GM12878 (cell line): ENCODE results near the gene TBC1D30. TPM values are rescaled to one million over a fixed set of nuclear protein-coding genes. Genes with fewer than 3 reads are reported as not detected.

ENCODE experiments used
- ATF7 ChIP-seq: fragments of 450-650 bp; IDR thresholded peaks from 2 replicates; pipeline ENCODE4 v1.6.1; 2016; ENCODE audit warnings: low read depth, mild to moderate bottlenecking
- BACH1 ChIP-seq: fragments of 450-650 bp; IDR thresholded peaks from 2 replicates; pipeline ENCODE4 v1.6.1; 2017; ENCODE audit warnings: mild to moderate bottlenecking, borderline replicate concordance
- BCL11A ChIP-seq: IDR thresholded peaks from 2 replicates; pipeline ENCODE4 v1.6.1; 2011; ENCODE audit warnings: low read depth, low read length
- BHLHE40 ChIP-seq, 2 experiments: fragments of 450-650 bp in 1 of 2; IDR thresholded peaks; 2 replicates each; pipeline ENCODE4 v1.6.1; 2011 to 2017; ENCODE audit warnings: low read depth in 2 of 2, borderline replicate concordance in 1 of 2, improper control_type of control experiment in 1 of 2, low read length in 1 of 2, mild to moderate bottlenecking in 1 of 2
- CREB1 ChIP-seq: IDR thresholded peaks from 2 replicates; pipeline ENCODE4 v1.6.1; 2012; ENCODE audit warnings: low read depth, mild to moderate bottlenecking, inconsistent platforms
- CUX1 ChIP-seq: IDR thresholded peaks from 2 replicates; pipeline ENCODE4 v1.6.1; 2012; ENCODE audit warnings: improper control_type of control experiment, low read depth, low read length; ENCODE audit not compliant: insufficient replicate concordance
- FOXM1 ChIP-seq: IDR thresholded peaks from 2 replicates; pipeline ENCODE4 v1.6.1; 2012; ENCODE audit warnings: low read depth, mild to moderate bottlenecking, inconsistent platforms, low read length, moderate library complexity
- HDGF ChIP-seq: fragments of 450-650 bp; IDR thresholded peaks from 2 replicates; pipeline ENCODE4 v1.6.1; 2016; ENCODE audit warnings: antibody characterized with exemption
- JUNB ChIP-seq: IDR thresholded peaks from 2 replicates; pipeline ENCODE4 v1.6.1; 2016; ENCODE audit warnings: antibody characterized with exemption, mild to moderate bottlenecking
- JUND ChIP-seq: IDR thresholded peaks from 2 replicates; pipeline ENCODE4 v1.6.1; 2012; ENCODE audit warnings: low read depth, mild to moderate bottlenecking, low read length, improper control_type of control experiment, moderate library complexity
- KLF5 ChIP-seq: fragments of 450-650 bp; IDR thresholded peaks from 2 replicates; pipeline ENCODE4 v1.6.1; 2014; ENCODE audit warnings: mild to moderate bottlenecking; ENCODE audit not compliant: partially characterized antibody
- MEF2A ChIP-seq: IDR thresholded peaks from 2 replicates; pipeline ENCODE4 v1.6.1; 2011; ENCODE audit warnings: low read depth, mild to moderate bottlenecking, low read length, moderate library complexity; ENCODE audit not compliant: insufficient read depth
- MTA3 ChIP-seq: IDR thresholded peaks from 2 replicates; pipeline ENCODE4 v1.6.1; 2012; ENCODE audit warnings: low read length, inconsistent platforms, borderline replicate concordance
- MXI1 ChIP-seq: fragments of 150-350 bp; IDR thresholded peaks from 2 replicates; pipeline ENCODE4 v1.6.1; 2011; ENCODE audit warnings: low read depth, mild to moderate bottlenecking, inconsistent platforms, low read length, improper control_type of control experiment
- NR2F1 ChIP-seq: fragments of 450-650 bp; conservative IDR thresholded peaks from 2 replicates; pipeline ENCODE4 v1.6.1; 2017; ENCODE audit warnings: mild to moderate bottlenecking
- PML ChIP-seq: IDR thresholded peaks from 2 replicates; pipeline ENCODE4 v1.6.1; 2012; ENCODE audit warnings: low read length, inconsistent platforms
- RAD51 ChIP-seq: fragments of 450-650 bp; IDR thresholded peaks from 2 replicates; pipeline ENCODE4 v1.6.1; 2016; ENCODE audit warnings: moderate library complexity, mild to moderate bottlenecking, inconsistent platforms
- SP1 ChIP-seq: IDR thresholded peaks from one replicate; pipeline ENCODE4 v1.6.1; 2011; ENCODE audit warnings: low read depth, low read length
- SPI1 ChIP-seq: IDR thresholded peaks from 2 replicates; pipeline ENCODE4 v1.6.1; 2011; ENCODE audit warnings: low read depth, mild to moderate bottlenecking, low read length, moderate library complexity, borderline replicate concordance; ENCODE audit not compliant: insufficient read depth
- TARDBP ChIP-seq: IDR thresholded peaks from 2 replicates; pipeline ENCODE4 v1.6.1; 2016; ENCODE audit warnings: borderline replicate concordance
- TBL1XR1 ChIP-seq: IDR thresholded peaks from 2 replicates; pipeline ENCODE4 v1.6.1; 2012; ENCODE audit warnings: low read depth, low read length, improper control_type of control experiment
- WRNIP1 ChIP-seq: IDR thresholded peaks from 2 replicates; pipeline ENCODE4 v1.6.1; 2011; ENCODE audit warnings: low read depth, low read length, improper control_type of control experiment, borderline replicate concordance
- ZNF207 ChIP-seq: fragments of 450-650 bp; IDR thresholded peaks from 2 replicates; pipeline ENCODE4 v1.6.1; 2014; ENCODE audit warnings: antibody characterized with exemption, mild to moderate bottlenecking, borderline replicate concordance
- ZNF217 ChIP-seq: fragments of 450-650 bp; IDR thresholded peaks from 2 replicates; pipeline ENCODE4 v1.6.1; 2017; ENCODE audit warnings: antibody characterized with exemption, mild to moderate bottlenecking
- ZNF274 ChIP-seq: IDR thresholded peaks from one replicate; pipeline ENCODE4 v1.8.0; 2011; ENCODE audit not compliant: insufficient read length, insufficient read depth
- polyA plus RNA-seq, 11 experiments: library from polyadenylated mRNA; depleted of rRNA in 4 of 11; unstranded in 6 of 11; stranded (reverse) in 5 of 11; fragments of >200 nt; fragmentation: Nextera tagmentation in 4 of 11; fragmentation: Illumina TruSeq in 1 of 11; extraction: Ambion mirVana in 4 of 11; extraction: Trizol in 1 of 11; gene quantifications; 1 replicate in 1 of 11; 2 replicates in 10 of 11; pipeline versions ENCODE4 v1.2.1 to v1.2.3, GENCODE V29; 2011 to 2016; ENCODE audit warnings: inconsistent platforms in 2 of 11, missing spikeins in 2 of 11, low read depth in 1 of 11
- total RNA-seq, 4 experiments: library from RNA; depleted of rRNA in 3 of 4; stranded (reverse); fragments of >200 nt in 3 of 4; fragmentation: Illumina TruSeq in 1 of 4; extraction: Trizol in 1 of 4; gene quantifications; 2 replicates each; pipeline versions ENCODE4 v1.2.1 to v1.2.3, GENCODE V29; 2013 to 2021
- TF ChIP-seq, protein P1 (sequence below): IDR thresholded peaks from 2 replicates; pipeline ENCODE4 v1.6.1; 2011; ENCODE audit warnings: low read depth, mild to moderate bottlenecking, low read length, moderate library complexity, borderline replicate concordance; ENCODE audit errors: extremely low read depth

TBC1D30 gene
- total and polyA plus RNA-seq, 10 of the 15 experiments (the other 5 are each of a cell fraction or from before 2014, with no cell fraction given), result 1.2 to 23.3 (median 11.1) TPM

DNA sequence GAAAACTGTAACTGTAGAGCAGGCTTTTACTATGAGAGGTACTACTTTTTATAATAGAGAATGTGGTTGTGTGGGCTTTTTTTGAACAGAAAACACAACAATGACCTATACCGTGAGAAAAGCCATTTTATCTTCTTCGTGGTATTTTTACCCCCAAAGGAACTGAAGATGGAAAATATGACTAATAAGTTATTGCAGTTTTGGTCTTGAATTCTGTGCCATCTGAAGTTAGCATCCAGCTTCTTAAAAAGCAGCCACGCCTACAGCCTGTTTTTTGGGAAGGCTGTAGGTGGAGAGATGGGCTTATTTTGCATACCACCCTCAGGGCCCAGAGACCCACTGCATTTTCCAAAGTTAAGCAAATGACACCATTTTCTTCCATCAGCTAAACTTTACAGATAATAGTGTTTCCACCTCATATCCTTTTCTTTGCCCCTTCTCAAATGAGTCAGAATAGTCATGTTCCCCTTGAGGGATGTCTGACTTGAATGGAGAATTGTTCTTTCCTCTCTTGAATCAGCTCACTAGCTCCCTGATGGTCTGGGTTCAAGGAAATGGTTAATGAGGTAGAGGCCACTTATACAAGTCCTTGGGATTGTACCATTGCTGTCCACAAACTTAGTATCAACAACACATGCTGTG, 53.0 kb downstream of the TBC1D30 start (continued):
- TF ChIP-seq TARDBP (no peak), NR2F1 (0 out of 2 replicates have a peak, but pooled peaks have one; percentile 39), FOXM1 (peak; percentile 98), TBL1XR1 (peak; percentile 37; the same call in 1 of the 2 replicates), MEF2A (peak; percentile 95), JUNB (peak; percentile 89), ZNF217 (peak; percentile 36; the same call in 1 of the 2 replicates), BACH1 (peak; percentile 50; the same call in 1 of the 2 replicates), BHLHE40 (IDR thresholded peaks at IDR 0.05; ENCODE audit: borderline replicate concordance in 1 of 2, low read depth in 2 of 2, low read length in 1 of 2) (peak; percentile 11 to 43; a peak in 2 of 4 replicates), WRNIP1 (no peak), ATF7 (peak; percentile 92), MTA3 (peak; percentile 71), RAD51 (no peak), MXI1 (no peak), JUND (peak; percentile 29; the same call in 1 of the 2 replicates), SPI1 (peak; percentile 74), CREB1 (0 out of 2 replicates have a peak, but pooled peaks have one; percentile 26), PML (0 out of 2 replicates have a peak, but pooled peaks have one; percentile 65), ZNF274 (no peak), BCL11A (peak; percentile 76), HDGF (no peak), SP1 (peak; percentile 29), CUX1 (peak; percentile 56), ZNF207 (no peak), KLF5 (peak; percentile 64)
- TF ChIP-seq, protein P1, sequence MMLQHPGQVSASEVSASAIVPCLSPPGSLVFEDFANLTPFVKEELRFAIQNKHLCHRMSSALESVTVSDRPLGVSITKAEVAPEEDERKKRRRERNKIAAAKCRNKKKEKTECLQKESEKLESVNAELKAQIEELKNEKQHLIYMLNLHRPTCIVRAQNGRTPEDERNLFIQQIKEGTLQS, result no peak
